KOPT-K1 (cell line): Measurements from ENCODE around the gene ATP6V1G2.

ENCODE experiments used
- H3K27ac ChIP-seq: fragments of 200-600 bp; sonication (generic); 2 replicates; pipeline ENCODE4 v1.5.1; 2016; ENCODE audit warnings: antibody characterized with exemption, mild to moderate bottlenecking, low read depth, low read length; ENCODE audit not compliant: poor library complexity, severe bottlenecking
- H3K36me3 ChIP-seq: fragments of 200-600 bp; sonication (generic); 2 replicates; pipeline ENCODE4 v1.5.1; 2017; ENCODE audit warnings: antibody characterized with exemption, mild to moderate bottlenecking, low read length, moderate library complexity; ENCODE audit not compliant: insufficient read depth
- H3K9me3 ChIP-seq: fragments of 200-600 bp; sonication (generic); 2 replicates; pipeline ENCODE4 v1.5.1; 2017; ENCODE audit warnings: antibody characterized with exemption, low read length, mild to moderate bottlenecking; ENCODE audit not compliant: insufficient read depth, poor library complexity, severe bottlenecking

The ATP6V1G2 gene

GRCh38 chr6:31545291-31545690, 1.1 kb downstream of the ATP6V1G2 start:
- Histone ChIP-seq H3K27ac (no peak overlapping the region), H3K9me3 (no peaks in the 10 kb centered on the region)

GRCh38 chr6:31544676-31545075, 1.7 kb downstream of the ATP6V1G2 start:
- Histone ChIP-seq H3K36me3 (peaks cover 20% of the 10 kb centered on the region), H3K9me3 (no peaks in the 10 kb centered on the region), H3K27ac (no peak overlapping the region)

More at GRCh38 chr6:31545291-31545690, 1.1 kb downstream of the ATP6V1G2 start:
- peaks cover 20% of the 10 kb centered on the region for H3K36me3 ChIP-seq

- H3K9me3 ChIP-seq: no peaks in the 10 kb centered on the region
- peaks cover 21% of the 10 kb centered on the region for H3K36me3 ChIP-seq
- H3K27ac ChIP-seq: no peak overlapping the region
Observed at GRCh38 chr6:31543639-31544038, 2.8 kb downstream of the ATP6V1G2 start.

GRCh38 chr6:31541658-31542521, 4.5 kb downstream of the ATP6V1G2 start, which contains the start of gene DDX39B:
Gene DDX39B, minus strand, starts transcription at chr6:31542003. Its CDS starts 1,471 bp downstream, at chr6:31540532.
- Histone ChIP-seq H3K27ac (peak within 1 kb of the TSS; percentile 97), H3K36me3 (peaks cover 39% of the 10 kb centered on the region), H3K9me3 (no peaks in the 10 kb centered on the region)

GRCh38 chr6:31541059-31541657, 5.2 kb downstream of the ATP6V1G2 start:
- Histone ChIP-seq H3K9me3 (no peaks in the 10 kb centered on the region), H3K27ac (peak overlapping the region; percentile 97), H3K36me3 (peaks cover 46% of the 10 kb centered on the region)

GRCh38 chr6:31540640-31541039, 5.8 kb downstream of the ATP6V1G2 start:
- Histone ChIP-seq H3K27ac (peak overlapping the region; percentile 97), H3K9me3 (no peaks in the 10 kb centered on the region), H3K36me3 (peaks cover 51% of the 10 kb centered on the region)

- Histone ChIP-seq H3K36me3 (peaks cover 68% of the 10 kb centered on the region), H3K27ac (no peak overlapping the region), H3K9me3 (no peaks in the 10 kb centered on the region)
Observed at GRCh38 chr6:31538805-31539400, 7.5 kb downstream of the ATP6V1G2 start.

GRCh38 chr6:31535538-31536324, 10.7 kb downstream of the ATP6V1G2 start:
- H3K27ac ChIP-seq: no peak overlapping the region
- H3K36me3 ChIP-seq: peaks cover 100% of the 10 kb centered on the region

GRCh38 chr6:31534521-31535040, 11.8 kb downstream of the ATP6V1G2 start:
- H3K27ac ChIP-seq: no peak overlapping the region
- no peaks in the 10 kb centered on the region for H3K9me3 ChIP-seq
- H3K36me3 ChIP-seq: peaks cover 100% of the 10 kb centered on the region

More at GRCh38 chr6:31535538-31536324, 10.7 kb downstream of the ATP6V1G2 start:
- no peaks in the 10 kb centered on the region for H3K9me3 ChIP-seq

GRCh38 chr6:31534011-31534410, 12.4 kb downstream of the ATP6V1G2 start:
- Histone ChIP-seq H3K9me3 (no peaks in the 10 kb centered on the region), H3K36me3 (peaks cover 100% of the 10 kb centered on the region), H3K27ac (no peak overlapping the region)

GRCh38 chr6:31533455-31533841, 13.0 kb downstream of the ATP6V1G2 start:
- Histone ChIP-seq H3K36me3 (peaks cover 100% of the 10 kb centered on the region), H3K27ac (no peak overlapping the region), H3K9me3 (no peaks in the 10 kb centered on the region)

GRCh38 chr6:31532644-31533454, 13.6 kb downstream of the ATP6V1G2 start:
- no peaks in the 10 kb centered on the region for H3K9me3 ChIP-seq
- peaks cover 96% of the 10 kb centered on the region for H3K36me3 ChIP-seq
- H3K27ac ChIP-seq: no peak overlapping the region

GRCh38 chr6:31531771-31532643, 14.4 kb downstream of the ATP6V1G2 start:
- no peak overlapping the region for H3K27ac ChIP-seq
- H3K9me3 ChIP-seq: no peaks in the 10 kb centered on the region
- H3K36me3 ChIP-seq: peaks cover 88% of the 10 kb centered on the region
